HepG2 (cell line): ENCODE results near the gene DDR2. TPM values are rescaled to one million over a fixed set of nuclear protein-coding genes. Genes with fewer than 3 reads are reported as not detected.

ENCODE experiments used
- CCAR2 ChIP-seq: fragments of 200-400 bp; formaldehyde crosslinking; optimal IDR thresholded peaks from 2 replicates; pipeline ENCODE3; 2018; ENCODE audit warnings: low read depth, mild to moderate bottlenecking, low read length, moderate library complexity
- ERF ChIP-seq: IDR thresholded peaks from 2 replicates; pipeline ENCODE4 v1.6.1; 2018; ENCODE audit warnings: missing biosample characterization, missing genetic modification reagents
- GATAD2A ChIP-seq: IDR thresholded peaks from 2 replicates; pipeline ENCODE4 v1.6.1; 2016
- HNRNPL ChIP-seq: fragments of 200-400 bp; formaldehyde crosslinking; IDR thresholded peaks from 2 replicates; pipeline ENCODE4 v1.6.1; 2017; ENCODE audit warnings: mild to moderate bottlenecking, low read depth, low read length
- ISL2 ChIP-seq: sonication (generic); formaldehyde crosslinking; IDR thresholded peaks from 2 replicates; pipeline ENCODE4 v1.5.0; 2020; ENCODE audit warnings: missing genetic modification reagents
- KDM3A ChIP-seq: IDR thresholded peaks from 2 replicates; pipeline ENCODE4 v1.6.1; 2018; ENCODE audit warnings: low read depth, missing compliant biosample characterization
- KDM5B ChIP-seq: sonication (generic); formaldehyde crosslinking; IDR thresholded peaks from 2 replicates; pipeline ENCODE4 v1.4.0; 2020; ENCODE audit warnings: missing genetic modification reagents, mild to moderate bottlenecking, borderline replicate concordance
- POGK ChIP-seq: sonication (generic); formaldehyde crosslinking; conservative IDR thresholded peaks from 2 replicates; pipeline ENCODE4 v1.8.0; 2022; ENCODE audit warnings: mild to moderate bottlenecking, moderate library complexity, missing genetic modification reagents
- POLR2AphosphoS2 ChIP-seq: IDR thresholded peaks from 2 replicates; pipeline ENCODE4 v1.6.1; 2011; ENCODE audit warnings: low read depth, low read length, improper control_type of control experiment
- PRDM4 ChIP-seq: sonication (generic); formaldehyde crosslinking; IDR thresholded peaks from 2 replicates; pipeline ENCODE4 v1.9.0; 2021; ENCODE audit warnings: missing genetic modification reagents, borderline replicate concordance
- PRMT3 ChIP-seq: sonication (generic); formaldehyde crosslinking; IDR thresholded peaks from 2 replicates; pipeline ENCODE4 v1.8.1; 2022; ENCODE audit warnings: low read depth, mild to moderate bottlenecking, moderate library complexity, missing genetic modification reagents, borderline replicate concordance
- REL ChIP-seq: sonication (generic); formaldehyde crosslinking; conservative IDR thresholded peaks from 2 replicates; pipeline ENCODE4 v1.8.0; 2022; ENCODE audit warnings: mild to moderate bottlenecking, missing genetic modification reagents, moderate library complexity
- SRY ChIP-seq: sonication (generic); formaldehyde crosslinking; IDR thresholded peaks from 2 replicates; pipeline ENCODE4 v1.8.0; 2022; ENCODE audit warnings: mild to moderate bottlenecking, missing genetic modification reagents
- TFDP2 ChIP-seq: sonication (generic); formaldehyde crosslinking; IDR thresholded peaks from 2 replicates; pipeline ENCODE4 v1.4.0; 2020; ENCODE audit warnings: missing genetic modification reagents
- TOPORS ChIP-seq: sonication (generic); formaldehyde crosslinking; IDR thresholded peaks from 2 replicates; pipeline ENCODE4 v1.8.0; 2023; ENCODE audit warnings: mild to moderate bottlenecking, missing genetic modification reagents
- YEATS2 ChIP-seq: sonication (generic); formaldehyde crosslinking; IDR thresholded peaks from 2 replicates; pipeline ENCODE4 v1.4.0; 2020; ENCODE audit warnings: missing genetic modification reagents, borderline replicate concordance
- ZFYVE20 ChIP-seq: sonication (generic); formaldehyde crosslinking; IDR thresholded peaks from 2 replicates; pipeline ENCODE4 v1.8.0; 2023; ENCODE audit warnings: low read depth, mild to moderate bottlenecking, moderate library complexity, missing genetic modification reagents, borderline replicate concordance
- ZNF280D ChIP-seq: sonication (generic); formaldehyde crosslinking; IDR thresholded peaks from 2 replicates; pipeline ENCODE4 v1.5.1; 2020; ENCODE audit warnings: mild to moderate bottlenecking, missing genetic modification reagents
- ZNF441 ChIP-seq: sonication (generic); formaldehyde crosslinking; IDR thresholded peaks from 2 replicates; pipeline ENCODE4 v1.7.0; 2021; ENCODE audit warnings: missing genetic modification reagents, borderline replicate concordance
- ZNF530 ChIP-seq: sonication (generic); formaldehyde crosslinking; IDR thresholded peaks from 2 replicates; pipeline ENCODE4 v1.5.0; 2020; ENCODE audit warnings: low read depth, mild to moderate bottlenecking, missing genetic modification reagents
- ZNF747 ChIP-seq: sonication (generic); formaldehyde crosslinking; IDR thresholded peaks from 2 replicates; pipeline ENCODE4 v1.8.1; 2023; ENCODE audit warnings: missing genetic modification reagents, mild to moderate bottlenecking, borderline replicate concordance
- polyA plus RNA-seq, 8 experiments: library from polyadenylated mRNA; depleted of rRNA in 3 of 8; stranded (reverse) in 7 of 8; unstranded in 1 of 8; fragments of >200 nt; fragmentation: Illumina TruSeq in 4 of 8; extraction: Trizol in 4 of 8; gene quantifications; 2 replicates each; pipeline versions ENCODE4 v1.2.1 to v1.2.3, GENCODE V29; 2011 to 2016; ENCODE audit warnings: low read depth in 4 of 8, missing spikeins in 1 of 8, mixed read lengths in 1 of 8; ENCODE audit not compliant: insufficient read depth in 1 of 8
- total RNA-seq, 5 experiments: library from RNA; depleted of rRNA; stranded (reverse); fragments of >200 nt; fragmentation: Illumina TruSeq; extraction: Trizol; gene quantifications; 2 replicates each; pipeline ENCODE4 v1.2.3, GENCODE V29; 2016; ENCODE audit warnings: low read depth in 1 of 5

The DDR2 gene
- total and polyA plus RNA-seq, 2 of the 13 experiments (the other 11 are each of a cell fraction or from before 2014, with no cell fraction given), result 0.36 to 0.38 TPM

- TF ChIP-seq ZNF280D (CRISPR knock-in tag) (peak; percentile 56; the same call in 1 of the 2 replicates), PRDM4 (CRISPR knock-in tag) (no peak), ZNF747 (CRISPR knock-in tag) (0 out of 2 replicates have a peak, but pooled peaks have one; percentile 32), POLR2AphosphoS2 (no peak), KDM5B (CRISPR knock-in tag) (peak; percentile 46; the same call in 1 of the 2 replicates), HNRNPL (no peak), KDM3A (CRISPR knock-in tag) (no peak), ZFYVE20 (CRISPR knock-in tag) (no peak), REL (CRISPR knock-in tag) (no peak), GATAD2A (CRISPR knock-in tag) (peak; percentile 35; the same call in 1 of the 2 replicates), SRY (no peak), POGK (CRISPR knock-in tag) (no peak), ERF (CRISPR knock-in tag) (peak; percentile 42; the same call in 1 of the 2 replicates), CCAR2 (no peak), TFDP2 (no peak), TOPORS (CRISPR knock-in tag) (no peak), ISL2 (CRISPR knock-in tag) (no peak), ZNF441 (CRISPR knock-in tag) (0 out of 2 replicates have a peak, but pooled peaks have one; percentile 41), PRMT3 (CRISPR knock-in tag) (no peak), YEATS2 (CRISPR knock-in tag) (peak; percentile 42; the same call in 1 of the 2 replicates), ZNF530 (CRISPR knock-in tag) (no peak)
Observed at GRCh38 chr1:162696286-162696862, 64.1 kb downstream of the DDR2 start (continued).
